Measurements from ENCODE around the gene VGF. TPM values are rescaled to one million over a fixed set of nuclear protein-coding genes. Genes with fewer than 3 reads are reported as not detected.

VGF gene
- total and polyA plus RNA-seq, 12 donors: 0.97 to 14.3 (median 4.6) TPM; not detected in 3

DNA sequence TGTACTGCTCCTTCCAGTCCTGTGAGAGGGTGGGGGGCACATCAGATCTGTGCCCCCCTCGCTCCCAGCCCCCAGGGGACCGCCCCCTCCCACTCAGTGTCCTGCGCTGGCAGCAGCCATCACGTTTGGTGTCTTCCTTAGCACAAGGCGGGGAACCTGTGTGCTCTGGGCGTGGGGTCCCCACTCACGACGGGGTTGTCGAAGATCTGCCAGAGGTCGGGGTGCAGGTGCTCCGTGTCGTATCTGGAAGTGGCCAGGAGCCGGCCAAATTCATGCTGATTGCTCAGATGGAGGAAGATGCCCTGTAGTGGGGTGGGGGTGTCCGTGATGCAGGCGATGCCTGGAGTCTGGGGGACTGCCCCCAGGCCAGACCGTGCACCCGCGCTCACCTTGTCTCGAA, 44.8 kb upstream of the VGF start:
- intact Hi-C loops (cut with DNase I): loop anchor here in 1 of 2 donors (5.0 kb wide), 1 partner anchor 37 kb away; the partner anchor contains the start of gene FIS1
- H3K27ac ChIP-seq: no peak overlapping the region
- no peak overlapping the region for H3K4me3 ChIP-seq
- WGBS, 4 donors: 88 to 95% (median 92%) methylated on average over 8 to 19 of the region's 19 CpGs
- DNase-seq: no peak
- H3K4me1 ChIP-seq (replicated peaks in 1 of 2): no peaks in the 10 kb centered on the region
- H3K36me3 ChIP-seq (replicated peaks in 1 of 2): peaks cover 0 to 57% of the 10 kb centered on the region in 2 donors
- H3K27me3 ChIP-seq: no peaks in the 10 kb centered on the region
- TF ChIP-seq POLR2A (IDR thresholded peaks at IDR 0.05): no peak
- TF ChIP-seq, protein P1, sequence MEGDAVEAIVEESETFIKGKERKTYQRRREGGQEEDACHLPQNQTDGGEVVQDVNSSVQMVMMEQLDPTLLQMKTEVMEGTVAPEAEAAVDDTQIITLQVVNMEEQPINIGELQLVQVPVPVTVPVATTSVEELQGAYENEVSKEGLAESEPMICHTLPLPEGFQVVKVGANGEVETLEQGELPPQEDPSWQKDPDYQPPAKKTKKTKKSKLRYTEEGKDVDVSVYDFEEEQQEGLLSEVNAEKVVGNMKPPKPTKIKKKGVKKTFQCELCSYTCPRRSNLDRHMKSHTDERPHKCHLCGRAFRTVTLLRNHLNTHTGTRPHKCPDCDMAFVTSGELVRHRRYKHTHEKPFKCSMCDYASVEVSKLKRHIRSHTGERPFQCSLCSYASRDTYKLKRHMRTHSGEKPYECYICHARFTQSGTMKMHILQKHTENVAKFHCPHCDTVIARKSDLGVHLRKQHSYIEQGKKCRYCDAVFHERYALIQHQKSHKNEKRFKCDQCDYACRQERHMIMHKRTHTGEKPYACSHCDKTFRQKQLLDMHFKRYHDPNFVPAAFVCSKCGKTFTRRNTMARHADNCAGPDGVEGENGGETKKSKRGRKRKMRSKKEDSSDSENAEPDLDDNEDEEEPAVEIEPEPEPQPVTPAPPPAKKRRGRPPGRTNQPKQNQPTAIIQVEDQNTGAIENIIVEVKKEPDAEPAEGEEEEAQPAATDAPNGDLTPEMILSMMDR (IDR thresholded peaks at IDR 0.05): no peak
- no peaks in the 10 kb centered on the region for H3K9me3 ChIP-seq (replicated peaks in 1 of 3)

DNA sequence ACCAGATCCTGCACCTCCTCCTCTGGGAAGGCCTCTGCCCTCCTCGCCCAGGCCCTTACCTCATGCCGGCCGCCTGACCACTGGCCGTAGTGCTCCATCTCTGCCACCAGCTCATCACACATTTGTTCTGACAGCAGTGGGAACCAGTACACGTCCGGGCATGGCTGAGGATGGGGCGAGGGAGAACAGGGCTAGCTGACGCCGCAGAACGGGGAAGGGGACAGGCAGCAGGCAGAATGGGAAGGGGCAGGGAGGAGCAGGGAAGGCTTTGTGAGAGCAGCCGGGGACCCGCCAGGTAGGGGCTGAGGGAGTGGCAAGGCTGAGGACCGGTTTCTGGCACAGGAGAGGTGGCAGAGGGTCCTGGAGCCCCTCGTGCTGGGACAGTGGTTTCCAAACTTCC, 43.4 kb upstream of the VGF start:
- H3K27ac ChIP-seq: no peak overlapping the region
- H3K36me3 ChIP-seq (replicated peaks in 1 of 2): peaks cover 0 to 46% of the 10 kb centered on the region in 2 donors
- DNase-seq: no peak
- no peaks in the 10 kb centered on the region for H3K9me3 ChIP-seq (replicated peaks in 1 of 3)
- TF ChIP-seq, protein P1 (IDR thresholded peaks at IDR 0.05): no peak
- TF ChIP-seq POLR2A (IDR thresholded peaks at IDR 0.05): no peak
- no peak overlapping the region for H3K4me3 ChIP-seq
- H3K4me1 ChIP-seq (replicated peaks in 1 of 2): no peaks in the 10 kb centered on the region
- 94 to 99% (median 95%) methylated on average over 14 of the region's 14 CpGs for WGBS, 4 donors
- H3K27me3 ChIP-seq: no peaks in the 10 kb centered on the region
- intact Hi-C loops (cut with DNase I): no loop called here

DNA sequence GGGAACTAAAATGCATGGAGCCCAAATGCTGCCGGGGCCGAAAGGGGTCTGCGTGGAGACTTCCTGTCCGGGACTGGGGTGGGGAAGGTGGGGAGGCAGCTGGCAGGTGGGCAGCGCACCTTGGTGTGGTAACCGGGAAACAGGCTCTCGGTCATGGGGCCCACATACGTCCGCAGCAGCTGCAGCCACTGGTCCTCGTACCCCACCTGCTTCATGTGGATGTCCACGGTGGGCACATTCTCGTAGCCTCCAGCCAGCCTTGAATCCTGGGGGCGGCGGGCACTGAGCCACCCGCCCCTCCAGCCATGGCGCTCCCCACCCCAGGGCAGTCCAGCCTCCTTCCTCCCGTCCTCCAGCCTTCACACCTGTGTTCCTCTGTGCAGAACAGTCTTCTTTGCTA, 42.1 kb upstream of the VGF start:
- no peak overlapping the region for H3K27ac ChIP-seq
- intact Hi-C loops (cut with DNase I): no loop called here
- TF ChIP-seq, protein P1 (IDR thresholded peaks at IDR 0.05): no peak
- TF ChIP-seq POLR2A (IDR thresholded peaks at IDR 0.05): no peak
- H3K9me3 ChIP-seq (replicated peaks in 1 of 3): no peaks in the 10 kb centered on the region
- no peak overlapping the region for H3K4me3 ChIP-seq
- H3K27me3 ChIP-seq: peaks cover 9% of the 10 kb centered on the region
- WGBS, 4 donors: 93 to 100% (median 95%) methylated on average over 4 to 17 of the region's 17 CpGs
- DNase-seq: no peak
- no peaks in the 10 kb centered on the region for H3K4me1 ChIP-seq (replicated peaks in 1 of 2)
- H3K36me3 ChIP-seq (replicated peaks in 1 of 2): peaks cover 0 to 37% of the 10 kb centered on the region in 2 donors

DNA sequence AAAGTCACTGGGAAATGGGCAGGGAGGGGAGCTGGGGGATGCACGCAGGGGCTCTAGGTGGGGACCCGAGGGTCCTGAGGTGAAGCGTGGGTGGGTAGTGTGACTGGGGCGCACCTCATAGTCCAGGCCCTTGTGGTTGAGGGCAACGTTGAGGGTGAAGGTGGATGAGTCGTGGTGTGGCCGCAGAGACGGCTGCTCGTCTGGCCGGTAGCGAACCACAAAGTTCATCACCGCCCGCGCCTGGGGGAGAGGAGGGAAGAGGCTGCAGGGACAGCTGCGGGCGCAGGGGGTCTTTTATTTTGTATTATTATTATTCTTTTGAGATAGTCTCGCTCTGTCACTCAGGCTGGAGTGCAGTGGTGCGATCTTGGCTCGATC, 41.3 kb upstream of the VGF start:
- WGBS, 4 donors: 85 to 91% (median 88%) methylated on average over 18 to 19 of the region's 19 CpGs
- no peak for TF ChIP-seq POLR2A (IDR thresholded peaks at IDR 0.05)
- TF ChIP-seq, protein P1 (IDR thresholded peaks at IDR 0.05): no peak
- intact Hi-C loops (cut with DNase I): no loop called here
- H3K27ac ChIP-seq: no peak overlapping the region
- no peaks in the 10 kb centered on the region for H3K9me3 ChIP-seq (replicated peaks in 1 of 3)
- peaks cover 0 to 4% of the 10 kb centered on the region in 2 donors for H3K4me1 ChIP-seq (replicated peaks in 1 of 2)
- no peak for DNase-seq
- H3K4me3 ChIP-seq: no peak overlapping the region
- H3K36me3 ChIP-seq (replicated peaks in 1 of 2): peaks cover 0 to 32% of the 10 kb centered on the region in 2 donors
- peaks cover 17% of the 10 kb centered on the region for H3K27me3 ChIP-seq
